HepG2 (cell line): Measurements from ENCODE around the gene GLUL. TPM values are rescaled to one million over a fixed set of nuclear protein-coding genes. Genes with fewer than 3 reads are reported as not detected.

Source experiments
- ATAC-seq: fragments of 200-7000 bp; cut with Tn5 transposase; 3 replicates; pipeline ENCODE4 v1.9.1; 2020; ENCODE audit warnings: mild to moderate bottlenecking, moderate library complexity
- BruUV-seq: library from RNA; stranded (reverse); fragments of 400-500 nt; replicated peaks from 2 replicates; lab custom pipeline; 2021; lab: Mats Ljungman, UMichigan
- CTCF ChIA-PET: fragments of 300-600 bp; formaldehyde crosslinking; extraction: SDS; loops from one replicate; lab custom pipeline; 2021; ENCODE audit warnings: low total read pairs, inconsistent platforms, low intra/inter-chr PET ratio; lab: Yijun Ruan, JAX
- POLR2A ChIA-PET: fragments of 350-600 bp; sonication (Branson Sonifier 250); formaldehyde crosslinking; loops from one replicate; lab custom pipeline; 2020; ENCODE audit warnings: antibody characterized with exemption, inconsistent platforms; lab: Yijun Ruan, JAX
- DNase-seq: peaks from one replicate; pipeline ENCODE4 v3.0.0-alpha.2; 2015; ENCODE audit warnings: low spot score
- FAIRE-seq: peaks from 3 replicates; lab custom pipeline; 2011; peaks lifted over from hg19 to GRCh38; lab: Jason Lieb, UNC
- H2AFZ ChIP-seq: one replicate; pipeline ENCODE4 v1.6.1; 2011; ENCODE audit warnings: low read length, inconsistent platforms
- H3K27ac ChIP-seq: fragments of 300-600 bp; 3 replicates; pipeline ENCODE4 v1.8.0; 2011; ENCODE audit warnings: mixed run types, mild to moderate bottlenecking, mixed read lengths, low read length, inconsistent platforms; ENCODE audit not compliant: insufficient read depth; ENCODE audit errors: extremely low read length
- H3K27me3 ChIP-seq, 2 experiments: fragments of 200-600 bp in 1 of 2; 2 replicates in 1 of 2; 3 replicates in 1 of 2; pipeline versions ENCODE4 v1.6.0 to v1.8.0; 2011; ENCODE audit warnings: low read length in 2 of 2, mild to moderate bottlenecking in 2 of 2, moderate library complexity in 2 of 2, inconsistent platforms in 1 of 2; ENCODE audit not compliant: insufficient read depth in 2 of 2, control insufficient read depth in 1 of 2
- H3K36me3 ChIP-seq, 2 experiments: fragments of 200-600 bp in 1 of 2; replicated peaks in 1 of 2; 2 replicates in 1 of 2; 3 replicates in 1 of 2; pipeline versions ENCODE4 v1.5.1 to v1.8.0; 2011; ENCODE audit warnings: low read length in 2 of 2, inconsistent platforms in 1 of 2; ENCODE audit not compliant: insufficient read depth in 2 of 2, control insufficient read depth in 1 of 2
- H3K4me1 ChIP-seq: 2 replicates; pipeline ENCODE4 v1.5.1; 2012; ENCODE audit warnings: low read length, inconsistent platforms; ENCODE audit not compliant: insufficient read depth
- H3K4me2 ChIP-seq: 2 replicates; pipeline ENCODE4 v1.6.0; 2011; ENCODE audit warnings: low read depth, low read length, inconsistent platforms
- H3K4me3 ChIP-seq, 3 experiments: fragments of 200-600 bp in 1 of 3; sonication (generic), shearing (Covaris generic) in 1 of 3; replicated peaks in 1 of 3; 2 replicates each; pipeline ENCODE4 v1.5.1; 2011 to 2016; ENCODE audit warnings: low read length in 3 of 3, inconsistent platforms in 2 of 3, low read depth in 2 of 3, mild to moderate bottlenecking in 2 of 3, control low read depth in 1 of 3, mixed read lengths in 1 of 3; ENCODE audit not compliant: insufficient read depth in 1 of 3
- H3K79me2 ChIP-seq: one replicate; pipeline ENCODE4 v1.6.1; 2011; ENCODE audit warnings: low read length, inconsistent platforms; ENCODE audit not compliant: insufficient read depth
- H3K9ac ChIP-seq: 2 replicates; pipeline ENCODE4 v1.6.0; 2011; ENCODE audit warnings: mild to moderate bottlenecking, low read depth, low read length, inconsistent platforms; ENCODE audit not compliant: insufficient read depth
- H3K9me3 ChIP-seq: 2 replicates; pipeline ENCODE4 v1.5.1; 2012; ENCODE audit warnings: mild to moderate bottlenecking, low read length
- H4K20me1 ChIP-seq: 2 replicates; pipeline ENCODE4 v1.6.0; 2011; ENCODE audit warnings: inconsistent platforms, mild to moderate bottlenecking, low read length, moderate library complexity; ENCODE audit not compliant: insufficient read depth
- MYNN ChIP-seq: sonication (generic); formaldehyde crosslinking; IDR thresholded peaks from 2 replicates; pipeline ENCODE4 v1.4.0; 2020; ENCODE audit warnings: mild to moderate bottlenecking, low read depth, missing genetic modification reagents
- NCOA1 ChIP-seq: sonication (generic); formaldehyde crosslinking; IDR thresholded peaks from 2 replicates; pipeline ENCODE4 v1.9.0; 2021; ENCODE audit warnings: missing genetic modification reagents
- ZNF30 ChIP-seq: sonication (generic); formaldehyde crosslinking; IDR thresholded peaks from 2 replicates; pipeline ENCODE4 v1.5.0; 2020; ENCODE audit warnings: mild to moderate bottlenecking, missing genetic modification reagents
- ZNF550 ChIP-seq: sonication (generic); formaldehyde crosslinking; IDR thresholded peaks from 2 replicates; pipeline ENCODE4 v1.4.0; 2020; ENCODE audit warnings: mild to moderate bottlenecking, missing genetic modification reagents, borderline replicate concordance
- ZNF614 ChIP-seq: IDR thresholded peaks from 2 replicates; pipeline ENCODE4 v1.6.1; 2018; ENCODE audit warnings: missing biosample characterization, missing genetic modification reagents, inconsistent platforms, borderline replicate concordance
- WGBS: methylation state at CpG from one replicate; pipeline ENCODE4 v1.1.6; 2017; ENCODE audit warnings: low lambda C conversion rate; 5-methylcytosine and 5-hydroxymethylcytosine counted together
- in situ Hi-C: cut with HindIII; loops from 2 replicates; pipeline ENCODE4 v1.10.0; 2017; ENCODE audit warnings: low pct_unique_long_range_greater_than_20kb; ENCODE audit not compliant: extremely low pct_ligation_motif_present
- intact Hi-C: fragments of 100-400 bp; cut with micrococcal nuclease; formaldehyde crosslinking; loops from one replicate; pipeline ENCODE4 v1.10.0; 2022; ENCODE audit not compliant: unreplicated experiment
- polyA plus RNA-seq, 8 experiments: library from polyadenylated mRNA; depleted of rRNA in 3 of 8; stranded (reverse) in 7 of 8; unstranded in 1 of 8; fragments of >200 nt; fragmentation: Illumina TruSeq in 4 of 8; extraction: Trizol in 4 of 8; gene quantifications; 2 replicates each; pipeline versions ENCODE4 v1.2.1 to v1.2.3, GENCODE V29; 2011 to 2016; ENCODE audit warnings: low read depth in 4 of 8, missing spikeins in 1 of 8, mixed read lengths in 1 of 8; ENCODE audit not compliant: insufficient read depth in 1 of 8
- total RNA-seq, 5 experiments: library from RNA; depleted of rRNA; stranded (reverse); fragments of >200 nt; fragmentation: Illumina TruSeq; extraction: Trizol; gene quantifications; 2 replicates each; pipeline ENCODE4 v1.2.3, GENCODE V29; 2016; ENCODE audit warnings: low read depth in 1 of 5
- TF ChIP-seq, protein P1 (sequence below): sonication (generic); formaldehyde crosslinking; IDR thresholded peaks from 2 replicates; pipeline ENCODE4 v1.4.0; 2020; ENCODE audit warnings: missing genetic modification reagents
- TF ChIP-seq, protein P2 (sequence below): IDR thresholded peaks from 2 replicates; pipeline ENCODE4 v1.6.1; 2016; ENCODE audit warnings: control low read depth

GLUL gene
- total and polyA plus RNA-seq, 2 of the 13 experiments (the other 11 are each of a cell fraction or from before 2014, with no cell fraction given): 423 to 827 TPM

DNA sequence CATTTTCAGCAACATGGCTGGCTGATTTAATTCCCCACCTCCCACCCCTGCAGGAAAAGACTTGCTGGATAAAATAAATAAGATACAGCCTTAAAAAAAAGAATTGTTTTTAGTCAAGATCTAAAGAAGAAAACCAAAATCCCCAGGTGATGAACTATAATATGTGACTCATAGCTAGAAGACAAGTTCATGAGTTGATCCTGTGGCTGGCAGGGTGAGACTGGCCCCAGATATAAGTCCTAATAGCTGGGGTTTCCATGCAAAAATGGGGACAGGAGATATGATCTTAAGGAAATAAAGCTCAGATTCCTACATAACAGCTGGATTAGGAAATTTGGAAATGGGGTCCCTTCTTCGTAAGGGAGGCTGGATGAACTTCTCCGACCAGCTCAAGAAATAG, 36.5 kb upstream of the GLUL start:
- CTCF ChIA-PET: no interaction called here
- no peak overlapping the region for H2AFZ ChIP-seq
- no peaks in the 10 kb centered on the region for H3K4me1 ChIP-seq
- no peaks in the 10 kb centered on the region for H3K36me3 ChIP-seq
- TF ChIP-seq ZNF614 (CRISPR knock-in tag) (no peak), ZNF30 (CRISPR knock-in tag) (no peak), MYNN (no peak), NCOA1 (CRISPR knock-in tag) (no peak), ZNF550 (CRISPR knock-in tag) (no peak)
- TF ChIP-seq, protein P1, sequence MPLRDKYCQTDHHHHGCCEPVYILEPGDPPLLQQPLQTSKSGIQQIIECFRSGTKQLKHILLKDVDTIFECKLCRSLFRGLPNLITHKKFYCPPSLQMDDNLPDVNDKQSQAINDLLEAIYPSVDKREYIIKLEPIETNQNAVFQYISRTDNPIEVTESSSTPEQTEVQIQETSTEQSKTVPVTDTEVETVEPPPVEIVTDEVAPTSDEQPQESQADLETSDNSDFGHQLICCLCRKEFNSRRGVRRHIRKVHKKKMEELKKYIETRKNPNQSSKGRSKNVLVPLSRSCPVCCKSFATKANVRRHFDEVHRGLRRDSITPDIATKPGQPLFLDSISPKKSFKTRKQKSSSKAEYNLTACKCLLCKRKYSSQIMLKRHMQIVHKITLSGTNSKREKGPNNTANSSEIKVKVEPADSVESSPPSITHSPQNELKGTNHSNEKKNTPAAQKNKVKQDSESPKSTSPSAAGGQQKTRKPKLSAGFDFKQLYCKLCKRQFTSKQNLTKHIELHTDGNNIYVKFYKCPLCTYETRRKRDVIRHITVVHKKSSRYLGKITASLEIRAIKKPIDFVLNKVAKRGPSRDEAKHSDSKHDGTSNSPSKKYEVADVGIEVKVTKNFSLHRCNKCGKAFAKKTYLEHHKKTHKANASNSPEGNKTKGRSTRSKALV: no peak
- TF ChIP-seq, protein P2, sequence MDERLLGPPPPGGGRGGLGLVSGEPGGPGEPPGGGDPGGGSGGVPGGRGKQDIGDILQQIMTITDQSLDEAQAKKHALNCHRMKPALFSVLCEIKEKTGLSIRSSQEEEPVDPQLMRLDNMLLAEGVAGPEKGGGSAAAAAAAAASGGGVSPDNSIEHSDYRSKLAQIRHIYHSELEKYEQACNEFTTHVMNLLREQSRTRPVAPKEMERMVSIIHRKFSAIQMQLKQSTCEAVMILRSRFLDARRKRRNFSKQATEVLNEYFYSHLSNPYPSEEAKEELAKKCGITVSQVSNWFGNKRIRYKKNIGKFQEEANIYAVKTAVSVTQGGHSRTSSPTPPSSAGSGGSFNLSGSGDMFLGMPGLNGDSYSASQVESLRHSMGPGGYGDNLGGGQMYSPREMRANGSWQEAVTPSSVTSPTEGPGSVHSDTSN: no peak
- no peaks in the 10 kb centered on the region for H3K9me3 ChIP-seq
- POLR2A ChIA-PET: no interaction called here
- no peak for ATAC-seq
- peaks cover 0 to 3% of the 10 kb centered on the region in 2 experiments; a peak in 1 of 5 replicates for H3K27me3 ChIP-seq
- DNase-seq: no peak
- no peak overlapping the region for H3K27ac ChIP-seq
- H3K4me2 ChIP-seq: no peak overlapping the region
- 47% methylated on average over 2 of the region's 2 CpGs for WGBS
- H3K4me3 ChIP-seq: no peak overlapping the region
- no peak overlapping the region for H3K9ac ChIP-seq
- intact Hi-C loops (no loop called here), in situ Hi-C loops (no loop called here)
- H3K79me2 ChIP-seq: no peaks in the 10 kb centered on the region
- no peak for FAIRE-seq
- no TSS peak for BruUV-seq
- no peaks in the 10 kb centered on the region for H4K20me1 ChIP-seq
